ENCODE results near the gene EEIG1.

- TF ChIP-seq EZH2 (IDR thresholded peaks at IDR 0.05; ENCODE audit: borderline replicate concordance, low read length) = no peak
- no peak for TF ChIP-seq CTCF (conservative IDR thresholded peaks at IDR 0.05 in 1 of 2, IDR thresholded peaks at IDR 0.05 in 1 of 2; ENCODE audit: extremely low read depth in 1 of 2, insufficient read depth in 1 of 2, low read depth in 1 of 2, low read length in 2 of 2)
These were observed 8.4 kb downstream of the EEIG1 start for GRCh38 chr9:127972236-127972871.
